ENCODE data around the gene LRRC71.

- TF ChIP-seq CTCF (conservative IDR thresholded peaks at IDR 0.05 in 1 of 2, IDR thresholded peaks at IDR 0.05 in 1 of 2; ENCODE audit: extremely low read depth in 1 of 2, insufficient read depth in 1 of 2, low read depth in 1 of 2, low read length in 2 of 2) (no peak), EZH2 (IDR thresholded peaks at IDR 0.05; ENCODE audit: borderline replicate concordance, low read length) (no peak)
Measured at GRCh38 chr1:156898161-156898566, 22.3 kb upstream of the LRRC71 start.

All from mammary epithelial cell (primary cell).